Endothelial cell of umbilical vein (primary cell): ENCODE results near the gene KCTD2. TPM values are rescaled to one million over a fixed set of nuclear protein-coding genes. Genes with fewer than 3 reads are reported as not detected.

Experiments used
- BruUV-seq: library from RNA; stranded (reverse); fragments of 400-500 nt; replicated peaks from 2 replicates; lab custom pipeline; 2021; lab: Mats Ljungman, UMichigan
- CTCF ChIA-PET: fragments of 300-600, 350-600 bp; sonication (Branson Sonifier 250); formaldehyde crosslinking; loops from one replicate; lab custom pipeline; 2021; ENCODE audit warnings: antibody characterized with exemption, inconsistent platforms; lab: Charles Lee
- POLR2A ChIA-PET: fragments of 300-600, 350-600 bp; sonication (Branson Sonifier 250); formaldehyde crosslinking; loops from one replicate; lab custom pipeline; 2021; ENCODE audit warnings: antibody characterized with exemption, inconsistent platforms; lab: Charles Lee
- DNase-seq: peaks from one replicate; pipeline ENCODE4 v3.0.0-alpha.2; 2011; ENCODE audit warnings: low read depth, low spot score
- FAIRE-seq: peaks from 2 replicates; lab custom pipeline; 2011; peaks lifted over from hg19 to GRCh38; lab: Jason Lieb, UNC
- H2AFZ ChIP-seq: 2 replicates; pipeline ENCODE4 v1.6.0; 2012; ENCODE audit warnings: low read depth, low read length, control low read depth, inconsistent platforms
- H3K27ac ChIP-seq: 2 replicates; pipeline ENCODE4 v1.5.1; 2011; ENCODE audit warnings: low read depth, mild to moderate bottlenecking, control low read depth, low read length, moderate library complexity; ENCODE audit not compliant: insufficient read depth
- H3K27me3 ChIP-seq, 2 experiments: 2 replicates each; pipeline versions ENCODE4 v1.6.0 to v1.6.1; 2011; ENCODE audit warnings: low read length in 2 of 2, mixed read lengths in 1 of 2; ENCODE audit not compliant: control insufficient read depth in 2 of 2, insufficient read depth in 2 of 2
- H3K36me3 ChIP-seq, 2 experiments: 2 replicates in 1 of 2; 3 replicates in 1 of 2; pipeline ENCODE4 v1.5.1; 2011; ENCODE audit warnings: low read length in 2 of 2, mild to moderate bottlenecking in 1 of 2, moderate library complexity in 1 of 2; ENCODE audit not compliant: control insufficient read depth in 2 of 2, insufficient read depth in 2 of 2; ENCODE audit errors: extremely low read depth in 1 of 2
- H3K4me1 ChIP-seq: 3 replicates; pipeline ENCODE4 v1.5.1; 2011; ENCODE audit warnings: mild to moderate bottlenecking, low read length; ENCODE audit not compliant: control insufficient read depth, insufficient read depth; ENCODE audit errors: extremely low read depth
- H3K4me2 ChIP-seq: 2 replicates; pipeline ENCODE4 v1.6.1; 2011; ENCODE audit warnings: low read length, control low read depth, mixed read lengths; ENCODE audit not compliant: insufficient read depth
- H3K4me3 ChIP-seq, 3 experiments: fragments of 200-600 bp in 1 of 3; sonication (generic), shearing (Covaris generic) in 1 of 3; replicated peaks in 1 of 3; 2 replicates each; pipeline ENCODE4 v1.5.1; 2011 to 2016; ENCODE audit warnings: control low read depth in 3 of 3, low read length in 3 of 3, mild to moderate bottlenecking in 2 of 3, inconsistent platforms in 1 of 3, low read depth in 1 of 3, moderate library complexity in 1 of 3; ENCODE audit not compliant: insufficient read depth in 1 of 3
- H3K79me2 ChIP-seq: 2 replicates; pipeline ENCODE4 v1.6.0; 2012; ENCODE audit warnings: low read length, inconsistent platforms; ENCODE audit not compliant: control insufficient read depth, insufficient read depth
- H3K9ac ChIP-seq: replicated peaks from 2 replicates; pipeline ENCODE3; 2011; ENCODE audit warnings: low read length, control low read depth; ENCODE audit not compliant: insufficient read depth; ENCODE audit errors: extremely low read depth
- H3K9me1 ChIP-seq: replicated peaks from 3 replicates; pipeline ENCODE4 v1.6.0; 2011; ENCODE audit warnings: mild to moderate bottlenecking, low read length; ENCODE audit not compliant: control insufficient read depth, insufficient read depth; ENCODE audit errors: extremely low read depth
- H3K9me3 ChIP-seq: replicated peaks from 2 replicates; pipeline ENCODE4 v1.5.1; 2012; ENCODE audit warnings: low read length, inconsistent platforms; ENCODE audit not compliant: control insufficient read depth, insufficient read depth
- H4K20me1 ChIP-seq: replicated peaks from 2 replicates; pipeline ENCODE3; 2011; ENCODE audit warnings: mild to moderate bottlenecking, low read length; ENCODE audit not compliant: control insufficient read depth, insufficient read depth; ENCODE audit errors: extremely low read depth
- EZH2 ChIP-seq: IDR thresholded peaks from 2 replicates; pipeline ENCODE4 v1.6.1; 2012; ENCODE audit warnings: borderline replicate concordance, low read depth, mild to moderate bottlenecking, moderate library complexity, low read length, inconsistent platforms; ENCODE audit not compliant: severe bottlenecking
- FOS ChIP-seq: IDR thresholded peaks from 2 replicates; pipeline ENCODE4 v1.6.1; 2011; ENCODE audit warnings: mild to moderate bottlenecking, low read length, moderate library complexity, borderline replicate concordance; ENCODE audit not compliant: insufficient read depth
- GATA2 ChIP-seq: IDR thresholded peaks from 2 replicates; pipeline ENCODE4 v1.7.0; 2011; ENCODE audit warnings: low read depth, mild to moderate bottlenecking, moderate library complexity, mixed read lengths, low read length; ENCODE audit not compliant: insufficient read length, insufficient read depth
- JUN ChIP-seq: IDR thresholded peaks from 2 replicates; pipeline ENCODE4 v1.6.1; 2011; ENCODE audit warnings: borderline replicate concordance, low read depth; ENCODE audit not compliant: insufficient read length, insufficient read depth
- MYC ChIP-seq: IDR thresholded peaks from one replicate; pipeline ENCODE4 v1.6.1; 2011; ENCODE audit warnings: mild to moderate bottlenecking, low read depth, low read length
- POLR2A ChIP-seq: IDR thresholded peaks from 2 replicates; pipeline ENCODE4 v1.6.1; 2012; ENCODE audit warnings: low read depth, mild to moderate bottlenecking, control low read depth, low read length
- POLR2AphosphoS5 ChIP-seq: IDR thresholded peaks from 2 replicates; pipeline ENCODE4 v1.6.1; 2012; ENCODE audit warnings: low read depth, mild to moderate bottlenecking, control low read depth, low read length, moderate library complexity; ENCODE audit not compliant: insufficient read depth
- dilution Hi-C: fragments of 300-500 bp; cut with MboI; formaldehyde crosslinking; loops from one replicate; pipeline ENCODE4 v1.15.0; 2019; ENCODE audit warnings: low sequenced_read_pairs; ENCODE audit not compliant: extremely low pct_ligation_motif_present
- intact Hi-C: fragments of 100-400 bp; cut with micrococcal nuclease; formaldehyde crosslinking; loops from one replicate; pipeline ENCODE4 v1.10.0; 2022
- polyA plus RNA-seq, 4 experiments: library from polyadenylated mRNA; depleted of rRNA in 3 of 4; stranded (reverse) in 3 of 4; unstranded in 1 of 4; fragments of >200 nt; gene quantifications; 2 replicates each; pipeline versions ENCODE4 v1.2.1 to v1.2.3, GENCODE V29; 2011 to 2012; ENCODE audit warnings: missing spikeins in 1 of 4
- total RNA-seq: library from RNA; stranded (reverse); gene quantifications from 2 replicates; pipeline ENCODE4 v1.2.3, GENCODE V29; 2021
- TF ChIP-seq, protein P1 (sequence below): IDR thresholded peaks from 2 replicates; pipeline ENCODE4 v1.6.1; 2011; ENCODE audit not compliant: insufficient read depth, insufficient read length
- TF ChIP-seq, protein P2 (sequence below), 2 donors: IDR thresholded peaks; 1 replicate in 1 of 2; 2 replicates in 1 of 2; pipeline ENCODE4 v1.5.1; 2011; ENCODE audit warnings: low read length in 2 of 2, mild to moderate bottlenecking in 2 of 2, moderate library complexity in 2 of 2, control low read depth in 1 of 2, inconsistent platforms in 1 of 2, low read depth in 1 of 2; ENCODE audit not compliant: insufficient read depth in 1 of 2; ENCODE audit errors: extremely low read depth in 1 of 2

The KCTD2 gene
- total and polyA plus RNA-seq, 2 donors (not counting 3 experiments of a cell fraction or from before 2014, with no cell fraction given) = 23.2 to 24.8 TPM

DNA sequence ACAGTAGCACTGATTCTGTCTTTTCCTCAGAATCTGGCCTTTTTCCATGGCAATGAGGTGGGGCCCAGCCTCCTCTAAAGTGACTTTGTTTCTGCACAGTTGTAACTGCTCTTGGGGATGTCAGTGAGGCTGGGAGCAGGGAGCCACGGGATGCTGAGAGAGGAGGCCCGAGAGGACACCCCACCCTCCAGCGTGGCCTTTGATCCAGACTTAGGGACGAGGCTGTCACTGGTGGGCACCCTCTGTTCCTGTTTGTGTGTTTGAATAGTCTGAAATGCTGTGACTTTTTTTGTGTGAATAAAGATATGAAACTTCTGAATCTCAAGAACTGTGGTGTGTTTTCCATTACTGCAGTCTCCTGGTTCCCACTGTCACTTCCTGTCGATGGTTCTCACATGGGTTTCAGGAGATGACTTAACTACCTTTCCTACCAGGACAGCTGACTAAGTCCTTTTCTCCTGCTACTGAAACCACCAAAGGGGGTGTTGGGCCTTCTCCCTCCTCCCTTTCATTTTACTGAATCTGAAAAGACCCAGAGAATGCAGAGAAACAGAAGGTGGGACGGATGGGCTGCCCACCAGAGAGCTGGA is 18.6 kb downstream of the KCTD2 start:
- H4K20me1 ChIP-seq = no peaks in the 10 kb centered on the region
- intact Hi-C loops = no loop called here

More for the DNA sequence above, 18.6 kb downstream of the KCTD2 start:
- Histone ChIP-seq H3K4me2 (no peak overlapping the region), H3K27me3 (no peaks in the 10 kb centered on the region), H3K27ac (peak overlapping the region; percentile 33), H3K79me2 (no peaks in the 10 kb centered on the region), H3K4me1 (peaks cover 6% of the 10 kb centered on the region), H3K9me3 (no peaks in the 10 kb centered on the region), H3K9ac (peak overlapping the region; percentile 12), H3K36me3 (peaks cover 8 to 23% of the 10 kb centered on the region in 2 experiments), H3K9me1 (no peaks in the 10 kb centered on the region), H3K4me3 (no peak overlapping the region), H2AFZ (no peak overlapping the region)
- ChIA-PET CTCF (interaction anchor here (1.1 to 1.8 kb wide), 3 partner anchors 10 to 136 kb away, joined by 3 to 5 read pairs (median 4); no protein-coding TSS in a partner anchor), POLR2A (no interaction called here)
- FAIRE-seq (peak; percentile 68), DNase-seq (peak; percentile 46)
- TF ChIP-seq POLR2AphosphoS5 (no peak), JUN (no peak), POLR2A (no peak), EZH2 (no peak), MYC (no peak), FOS (no peak), GATA2 (no peak)
- TF ChIP-seq, protein P1, sequence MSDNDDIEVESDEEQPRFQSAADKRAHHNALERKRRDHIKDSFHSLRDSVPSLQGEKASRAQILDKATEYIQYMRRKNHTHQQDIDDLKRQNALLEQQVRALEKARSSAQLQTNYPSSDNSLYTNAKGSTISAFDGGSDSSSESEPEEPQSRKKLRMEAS = no peak
- TF ChIP-seq, protein P2, sequence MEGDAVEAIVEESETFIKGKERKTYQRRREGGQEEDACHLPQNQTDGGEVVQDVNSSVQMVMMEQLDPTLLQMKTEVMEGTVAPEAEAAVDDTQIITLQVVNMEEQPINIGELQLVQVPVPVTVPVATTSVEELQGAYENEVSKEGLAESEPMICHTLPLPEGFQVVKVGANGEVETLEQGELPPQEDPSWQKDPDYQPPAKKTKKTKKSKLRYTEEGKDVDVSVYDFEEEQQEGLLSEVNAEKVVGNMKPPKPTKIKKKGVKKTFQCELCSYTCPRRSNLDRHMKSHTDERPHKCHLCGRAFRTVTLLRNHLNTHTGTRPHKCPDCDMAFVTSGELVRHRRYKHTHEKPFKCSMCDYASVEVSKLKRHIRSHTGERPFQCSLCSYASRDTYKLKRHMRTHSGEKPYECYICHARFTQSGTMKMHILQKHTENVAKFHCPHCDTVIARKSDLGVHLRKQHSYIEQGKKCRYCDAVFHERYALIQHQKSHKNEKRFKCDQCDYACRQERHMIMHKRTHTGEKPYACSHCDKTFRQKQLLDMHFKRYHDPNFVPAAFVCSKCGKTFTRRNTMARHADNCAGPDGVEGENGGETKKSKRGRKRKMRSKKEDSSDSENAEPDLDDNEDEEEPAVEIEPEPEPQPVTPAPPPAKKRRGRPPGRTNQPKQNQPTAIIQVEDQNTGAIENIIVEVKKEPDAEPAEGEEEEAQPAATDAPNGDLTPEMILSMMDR (IDR thresholded peaks at IDR 0.05; ENCODE audit: extremely low read depth in 1 of 2, insufficient read depth in 1 of 2, low read depth in 1 of 2, low read length in 2 of 2) = no peak
- no TSS peak for BruUV-seq
- dilution Hi-C loops = no loop called here
